Hematopoietic multipotent progenitor cell treated with erythropoietin and hydrocortisone succinate and interleukin-3 and kit ligand, for 15 days (in vitro differentiated cells): Measurements from ENCODE around the gene ROR1.

Experiments
- DNase-seq: peaks from one replicate; pipeline ENCODE4 v3.0.0-alpha.2; 2015; ENCODE audit warnings: low spot score

The ROR1 gene

DNA sequence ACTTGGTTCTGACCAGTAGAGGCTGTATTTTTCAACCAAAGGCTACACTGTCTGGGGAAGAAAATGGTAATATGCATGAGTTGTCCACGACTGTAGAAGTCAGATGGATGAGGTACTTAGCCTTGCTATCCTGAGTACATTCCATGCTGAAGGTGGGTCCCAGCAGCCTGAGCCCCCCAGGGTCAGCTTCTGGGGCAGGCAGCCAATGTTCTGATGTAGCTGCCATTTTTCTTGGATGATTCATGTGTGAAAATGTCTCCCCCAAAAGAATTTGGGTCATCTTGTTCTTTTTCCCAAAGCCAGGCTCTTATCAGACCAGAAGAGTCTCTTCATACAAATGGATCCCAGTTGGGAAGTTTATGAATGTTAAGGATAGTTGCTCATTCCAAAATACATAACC lies 257.4 kb downstream of the ROR1 start:
- no peak for DNase-seq

DNA sequence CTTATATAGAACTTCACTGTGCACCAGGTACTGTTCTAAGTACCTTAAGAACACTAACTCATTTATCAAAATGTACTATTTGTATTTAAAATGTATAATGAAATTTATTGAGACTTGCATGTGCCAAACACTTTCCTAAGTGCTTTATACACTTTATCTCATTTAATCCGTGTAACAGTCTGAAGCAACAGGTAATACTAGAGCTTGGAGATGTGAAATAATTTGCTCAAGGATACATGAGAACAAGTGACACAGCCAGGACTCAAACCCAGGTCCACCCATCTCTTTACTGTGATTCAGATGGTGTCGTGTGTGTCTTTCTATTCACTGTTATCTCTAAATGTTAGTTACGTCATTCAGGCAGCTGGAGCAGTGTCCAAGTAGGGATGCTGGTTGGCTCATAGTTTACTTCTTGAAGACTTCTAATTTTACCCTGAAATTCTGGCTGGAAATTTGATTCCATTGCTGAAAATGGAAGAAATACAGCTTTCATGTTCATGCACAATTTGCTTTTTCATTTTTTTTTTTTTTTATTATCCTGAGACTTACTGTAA lies 259.9 kb downstream of the ROR1 start:
- no peak for DNase-seq

DNA sequence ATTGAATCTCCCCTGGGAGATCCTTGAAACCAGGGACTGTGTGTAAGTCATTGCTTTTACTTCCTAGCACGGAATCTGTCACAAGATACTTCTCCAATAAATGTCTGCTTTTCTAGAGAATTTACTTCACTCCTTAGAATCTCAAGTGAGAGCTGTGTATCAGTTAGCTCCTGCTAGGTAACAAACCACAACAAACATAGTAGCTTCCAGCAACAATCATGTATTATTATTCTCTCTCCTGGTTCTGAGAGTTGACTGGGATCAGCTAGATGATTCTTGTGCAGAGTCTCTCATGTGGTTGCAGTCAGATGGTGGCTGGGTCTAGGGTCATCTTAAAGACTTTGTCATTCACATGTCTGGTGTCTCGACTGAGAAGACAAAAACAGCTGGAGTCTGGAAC lies 262.7 kb downstream of the ROR1 start:
- no peak for DNase-seq

GRCh38 chr1:64038119-64038518 lies 264.3 kb downstream of the ROR1 start:
- DNase-seq = no peak

DNA sequence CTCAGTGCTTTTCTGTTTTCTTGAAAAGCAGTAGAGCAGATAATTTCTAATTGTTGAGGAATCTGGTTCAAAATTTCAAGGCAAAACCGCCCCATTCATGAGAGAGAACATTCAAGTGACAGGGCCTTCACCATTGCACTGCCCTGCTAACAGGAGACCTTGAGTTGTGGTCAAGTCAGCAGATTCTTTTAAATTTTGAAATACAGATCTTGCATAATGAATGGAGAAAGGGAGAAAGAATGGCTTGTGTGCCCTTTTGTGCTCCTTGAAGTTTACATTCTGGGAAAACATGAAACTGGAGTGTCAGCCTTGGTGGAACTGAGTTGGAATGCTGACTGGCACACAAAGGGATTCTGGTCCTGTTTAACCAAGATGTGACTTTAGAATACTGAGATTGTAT lies 265.1 kb downstream of the ROR1 start:
- DNase-seq = no peak

DNA sequence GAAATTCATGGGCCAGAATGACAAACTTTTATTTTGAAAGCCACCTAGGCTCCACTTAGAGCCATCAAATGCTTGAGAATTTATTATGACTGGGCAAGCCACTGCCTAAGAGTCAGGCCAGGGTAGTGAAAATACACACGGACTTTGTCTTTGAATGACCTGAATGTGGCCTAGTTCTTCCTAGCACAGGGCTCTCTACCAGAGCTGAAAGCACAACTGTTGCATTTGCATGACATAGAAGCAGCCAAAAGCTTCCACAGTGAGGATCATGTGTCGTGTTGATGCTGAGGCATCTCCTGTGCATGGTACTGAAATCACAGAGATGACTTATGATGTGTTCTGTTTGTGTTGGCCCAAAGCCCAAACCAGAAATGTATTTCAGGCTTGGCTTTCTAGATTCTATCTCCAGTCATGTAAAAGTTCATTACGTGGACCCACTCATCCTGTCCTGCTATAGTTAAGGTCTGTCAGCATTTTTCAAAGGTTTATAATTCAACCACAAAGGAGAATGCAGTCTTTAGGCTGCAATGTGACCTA lies 265.6 kb downstream of the ROR1 start:
- DNase-seq = no peak

- no peak for DNase-seq
Observed at GRCh38 chr1:64041371-64042131, 267.7 kb downstream of the ROR1 start.

- no peak for DNase-seq
Observed at GRCh38 chr1:64042331-64043100, 268.7 kb downstream of the ROR1 start.

DNA sequence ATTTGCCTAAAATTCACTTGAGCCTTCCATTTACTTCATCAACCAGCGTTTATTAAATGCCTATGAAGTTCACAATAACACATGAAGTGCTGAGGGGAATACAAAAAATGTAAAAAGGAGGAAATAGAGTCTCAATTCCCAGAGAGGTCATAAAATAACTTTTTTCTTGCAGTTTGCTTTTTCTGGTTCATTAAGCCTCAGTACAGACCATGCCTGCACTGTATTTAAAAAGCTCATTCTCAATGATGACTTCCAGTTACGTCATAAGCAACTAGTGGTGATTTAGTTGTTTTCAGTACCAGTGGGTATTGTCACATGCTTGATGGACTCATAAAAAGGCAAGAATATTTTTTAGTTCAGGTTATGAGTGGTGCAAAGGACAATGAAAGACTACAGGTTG lies 269.5 kb downstream of the ROR1 start:
- no peak for DNase-seq

GRCh38 chr1:64043976-64044375 lies 270.2 kb downstream of the ROR1 start:
- no peak for DNase-seq

DNA sequence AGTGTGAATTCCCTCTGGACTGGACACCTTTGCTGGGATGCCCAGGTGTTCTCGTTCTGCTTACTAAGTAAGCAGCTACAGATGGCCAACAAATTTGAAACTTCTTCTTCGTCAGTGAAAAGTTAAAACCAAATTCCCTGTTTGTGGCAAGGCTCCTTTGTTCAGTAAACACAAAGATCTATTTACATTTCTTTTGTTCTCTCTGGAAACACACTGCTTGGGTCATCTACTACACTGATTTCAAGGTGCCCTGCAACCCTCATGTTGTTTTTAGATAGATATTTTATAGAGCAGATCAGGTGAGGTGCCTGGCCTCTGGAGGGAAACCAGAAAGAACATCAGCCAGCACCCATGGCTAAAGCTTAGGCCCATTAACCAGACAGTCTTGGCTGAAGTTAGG lies 272.4 kb downstream of the ROR1 start:
- DNase-seq = no peak

DNA sequence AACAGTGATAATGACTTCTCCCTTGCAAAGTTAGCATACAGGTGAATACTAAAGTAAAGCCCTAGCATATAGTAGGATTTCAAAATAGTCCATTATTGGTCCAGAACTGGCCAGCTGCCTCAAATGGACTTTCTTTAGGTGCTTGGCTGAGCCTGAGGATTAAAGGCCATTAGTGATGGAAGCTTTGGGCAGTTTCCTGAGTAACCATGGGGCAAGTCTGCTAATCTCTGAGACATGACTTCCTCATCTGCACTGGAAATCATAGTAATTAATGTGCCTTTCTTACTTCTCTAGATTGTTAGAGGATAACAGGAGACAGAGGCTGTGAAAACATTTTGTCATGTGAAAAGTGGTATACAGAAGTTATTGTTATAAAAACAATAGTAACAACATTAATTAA lies 273.1 kb downstream of the ROR1 start:
- no peak for DNase-seq

DNA sequence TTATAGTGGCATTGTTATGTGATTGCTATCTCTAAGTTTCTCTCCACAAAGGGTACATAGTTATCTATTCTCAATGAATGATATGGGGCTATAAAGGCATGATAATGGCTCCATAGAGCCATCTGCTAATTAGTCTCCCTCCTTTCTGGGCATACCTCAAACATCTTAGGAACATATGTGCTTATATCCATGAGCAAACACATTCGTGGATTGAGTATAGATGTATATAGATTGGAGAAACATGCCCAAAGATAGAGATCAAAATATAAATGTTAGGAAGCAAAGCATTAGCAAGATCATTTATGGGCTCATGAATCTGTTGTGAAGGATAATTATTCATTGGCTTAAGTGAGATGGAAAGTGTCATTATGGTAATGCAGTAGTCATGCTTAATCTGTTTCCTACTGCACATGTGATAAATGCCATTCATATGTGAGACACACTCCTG lies 273.8 kb downstream of the ROR1 start:
- no peak for DNase-seq

GRCh38 chr1:64049900-64050540 lies 276.2 kb downstream of the ROR1 start:
- no peak for DNase-seq

DNA sequence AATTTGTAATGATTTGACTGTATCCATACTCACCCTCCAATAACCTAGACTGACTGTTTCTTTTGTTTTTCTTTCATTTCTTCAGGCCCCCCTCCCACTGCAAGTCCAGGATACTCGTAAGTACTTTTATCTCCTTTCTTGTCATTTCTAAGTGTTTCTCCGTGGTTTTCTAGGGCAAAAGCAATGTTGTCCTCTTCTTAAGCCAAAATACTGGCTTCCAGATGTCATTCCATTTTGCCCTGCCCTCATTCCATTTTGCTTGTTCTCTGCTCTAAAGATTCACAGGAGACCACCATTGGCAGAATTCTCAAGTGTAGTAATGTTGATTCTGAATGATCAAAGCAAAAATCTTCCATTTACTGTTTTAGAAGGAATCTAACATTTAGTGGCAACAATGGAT lies 276.8 kb downstream of the ROR1 start:
- DNase-seq = no peak

- no peak for DNase-seq
Observed at GRCh38 chr1:64051796-64052195, 278.0 kb downstream of the ROR1 start.

DNA sequence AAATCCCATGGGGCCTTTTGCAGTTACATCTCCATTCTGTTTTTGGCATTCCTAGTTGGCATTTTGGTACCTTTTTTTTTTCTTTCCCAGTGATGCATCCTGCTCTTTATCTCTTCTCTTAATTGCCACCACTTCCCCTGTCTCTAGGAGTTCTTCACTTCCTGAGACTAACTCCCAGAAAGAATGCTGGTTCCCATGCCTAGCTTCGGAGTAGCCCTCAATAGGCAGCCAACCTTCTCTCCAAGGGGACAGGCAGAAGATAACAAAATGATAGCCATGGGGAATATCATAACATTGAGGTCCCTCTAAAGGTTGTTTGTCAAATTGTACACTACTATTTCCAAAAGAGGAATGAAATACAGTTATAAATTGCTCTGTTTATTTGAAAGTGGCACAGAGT lies 279.0 kb downstream of the ROR1 start:
- no peak for DNase-seq

- no peak for DNase-seq
Observed at GRCh38 chr1:64055310-64055709, 281.5 kb downstream of the ROR1 start.

- no peak for DNase-seq
Observed at GRCh38 chr1:64059556-64059955, 285.7 kb downstream of the ROR1 start.

DNA sequence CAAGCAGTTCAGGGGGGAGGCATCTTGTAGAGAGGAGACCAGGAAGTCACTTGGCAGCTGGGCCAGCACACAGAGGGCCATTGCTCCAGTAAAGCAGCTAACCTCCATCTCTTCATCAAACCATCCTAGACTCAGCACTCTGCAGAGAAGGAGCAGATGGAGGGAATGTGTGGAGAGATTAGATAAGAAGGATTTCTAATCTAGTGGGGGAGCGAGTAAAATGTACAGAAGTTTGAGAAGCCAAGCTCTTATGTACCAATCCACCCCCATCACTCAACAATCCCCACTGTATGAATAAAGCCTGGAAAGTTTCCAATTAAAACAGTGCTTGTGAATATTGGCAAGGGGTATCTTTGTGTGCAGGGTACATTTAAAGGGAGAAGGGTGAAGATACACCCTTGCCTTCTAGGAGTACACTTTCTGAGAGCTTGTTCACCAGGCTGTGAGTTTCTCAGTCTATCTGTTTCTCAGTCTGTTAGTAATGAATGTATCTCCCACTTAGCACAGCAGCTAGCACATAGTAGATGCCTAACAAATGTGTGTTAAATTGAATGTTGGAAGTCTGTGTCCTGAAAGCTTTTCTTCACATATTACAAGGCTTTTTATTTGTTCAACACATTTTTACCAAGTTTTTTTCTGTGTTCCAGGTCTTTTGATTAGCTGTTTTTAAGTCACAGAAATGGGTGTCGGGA lies 286.9 kb downstream of the ROR1 start:
- DNase-seq = no peak

- no peak for DNase-seq
Observed at GRCh38 chr1:64061430-64062104, 287.8 kb downstream of the ROR1 start.
